GM23338 (cell line): ENCODE results near the gene KDM4C. TPM values are rescaled to one million over a fixed set of nuclear protein-coding genes. Genes with fewer than 3 reads are reported as not detected.

Source experiments
- ATAC-seq: fragments of 200-7000 bp; cut with Tn5 transposase; 3 replicates; pipeline ENCODE4 v1.9.1; 2020
- DNase-seq: peaks from one replicate; pipeline ENCODE4 v3.0.0-alpha.2; 2015; ENCODE audit warnings: low spot score
- H2AFZ ChIP-seq: fragments of 200-600 bp; sonication (generic); 2 replicates; pipeline ENCODE4 v1.8.0; 2016; ENCODE audit warnings: antibody characterized with exemption, mild to moderate bottlenecking, moderate library complexity
- H3F3A ChIP-seq: fragments of 200-600 bp; sonication (generic); replicated peaks from 2 replicates; pipeline ENCODE4 v1.8.0; 2017; ENCODE audit warnings: antibody characterized with exemption, mixed run types, low read depth
- H3K27ac ChIP-seq: fragments of 200-600 bp; sonication (generic); 2 replicates; pipeline ENCODE4 v1.6.1; 2016; ENCODE audit warnings: low read depth
- H3K27me3 ChIP-seq: fragments of 200-600 bp; sonication (generic); 2 replicates; pipeline ENCODE4 v1.8.0; 2016; ENCODE audit warnings: mild to moderate bottlenecking, mixed run types, moderate library complexity; ENCODE audit not compliant: insufficient read depth
- H3K36me3 ChIP-seq: fragments of 200-600 bp; sonication (generic); 2 replicates; pipeline ENCODE4 v1.8.0; 2016; ENCODE audit warnings: mild to moderate bottlenecking; ENCODE audit not compliant: insufficient read depth
- H3K4me1 ChIP-seq: fragments of 200-600 bp; sonication (generic); 2 replicates; pipeline ENCODE4 v1.8.0; 2016; ENCODE audit warnings: mild to moderate bottlenecking, moderate library complexity; ENCODE audit not compliant: insufficient read depth
- H3K4me2 ChIP-seq: fragments of 200-600 bp; sonication (generic); 2 replicates; pipeline ENCODE4 v1.7.1; 2017; ENCODE audit warnings: mixed run types
- H3K4me3 ChIP-seq: fragments of 200-600 bp; sonication (generic); 2 replicates; pipeline ENCODE4 v1.6.1; 2016; ENCODE audit warnings: mixed run types
- H3K79me2 ChIP-seq: fragments of 200-600 bp; sonication (generic); replicated peaks from 2 replicates; pipeline ENCODE4 v1.8.0; 2017; ENCODE audit warnings: mild to moderate bottlenecking; ENCODE audit not compliant: insufficient read depth
- H3K9me2 ChIP-seq: fragments of 200-600 bp; sonication (generic); 2 replicates; pipeline ENCODE4 v1.8.0; 2017; ENCODE audit not compliant: insufficient read depth
- H4K20me1 ChIP-seq: fragments of 200-600 bp; sonication (generic); replicated peaks from 2 replicates; pipeline ENCODE4 v1.8.0; 2017; ENCODE audit warnings: mild to moderate bottlenecking; ENCODE audit not compliant: insufficient read depth
- H3K27ac Mint-ChIP-seq: 2 replicates; pipeline ENCODE4 v1.8.0; 2020; ENCODE audit warnings: inconsistent platforms, mild to moderate bottlenecking, moderate library complexity, mixed read lengths
- H3K27me3 Mint-ChIP-seq: 3 replicates; pipeline ENCODE4 v1.8.0; 2022; ENCODE audit warnings: low read depth, mild to moderate bottlenecking, moderate library complexity, mixed read lengths, inconsistent platforms; ENCODE audit not compliant: insufficient read depth, poor library complexity
- H3K36me3 Mint-ChIP-seq: 3 replicates; pipeline ENCODE4 v1.8.0; 2021; ENCODE audit warnings: low read depth, mild to moderate bottlenecking, inconsistent platforms, moderate library complexity, mixed read lengths
- H3K4me1 Mint-ChIP-seq: 3 replicates; pipeline ENCODE4 v1.8.0; 2020; ENCODE audit warnings: mild to moderate bottlenecking, inconsistent platforms, mixed read lengths
- H3K4me3 Mint-ChIP-seq: 3 replicates; pipeline ENCODE4 v1.8.0; 2021; ENCODE audit warnings: moderate library complexity, mild to moderate bottlenecking, inconsistent platforms, mixed read lengths
- H3K9me3 Mint-ChIP-seq: 3 replicates; pipeline ENCODE4 v1.8.0; 2020; ENCODE audit warnings: moderate library complexity, mild to moderate bottlenecking, inconsistent platforms, mixed read lengths
- CTCF ChIP-seq, 2 experiments: fragments of 200-600 bp in 1 of 2; sonication (generic) in 1 of 2; conservative IDR thresholded peaks; 2 replicates each; pipeline versions ENCODE4 v1.5.1 to v1.6.1; 2016 to 2017; ENCODE audit warnings: antibody characterized with exemption in 2 of 2, low read depth in 2 of 2, mild to moderate bottlenecking in 2 of 2, moderate library complexity in 1 of 2
- EZH2 ChIP-seq: fragments of 200-600 bp; sonication (generic); IDR thresholded peaks from one replicate; pipeline ENCODE4 v1.8.0; 2017; ENCODE audit warnings: antibody characterized with exemption, mild to moderate bottlenecking, low read depth; ENCODE audit not compliant: unreplicated experiment
- JUNB ChIP-seq: IDR thresholded peaks from one replicate; pipeline ENCODE4 v1.6.1; 2016; ENCODE audit warnings: antibody characterized with exemption; ENCODE audit not compliant: unreplicated experiment
- NANOG ChIP-seq: IDR thresholded peaks from 2 replicates; pipeline ENCODE4 v1.6.1; 2016; ENCODE audit warnings: antibody characterized with exemption, borderline replicate concordance
- POLR2AphosphoS5 ChIP-seq: IDR thresholded peaks from 2 replicates; pipeline ENCODE4 v1.6.1; 2016; ENCODE audit warnings: antibody characterized with exemption, low read depth
- REST ChIP-seq: IDR thresholded peaks from one replicate; pipeline ENCODE4 v1.6.1; 2018; ENCODE audit warnings: antibody characterized with exemption; ENCODE audit not compliant: unreplicated experiment
- STAT1 ChIP-seq: IDR thresholded peaks from one replicate; pipeline ENCODE4 v1.6.1; 2016; ENCODE audit warnings: antibody characterized with exemption; ENCODE audit not compliant: unreplicated experiment
- ZNF331 ChIP-seq: fragments of 250-450 bp; sonication (Bioruptor Pico); IDR thresholded peaks from 2 replicates; pipeline ENCODE4 v1.5.0; 2020; ENCODE audit warnings: low read depth, mild to moderate bottlenecking, moderate library complexity
- polyA plus RNA-seq: library from polyadenylated mRNA; unstranded; fragments of >200 nt; fragmentation: Nextera tagmentation; extraction: Ambion mirVana; gene quantifications from 2 replicates; pipeline ENCODE4 v1.2.1, GENCODE V29; 2016
- total RNA-seq: library from RNA; depleted of rRNA; stranded (reverse); fragments of >200 nt; shearing (Covaris generic); gene quantifications from 2 replicates; pipeline ENCODE4 v1.2.3, GENCODE V29; 2014
- TF ChIP-seq, protein P1 (sequence below): fragments of 250-450 bp; sonication (Bioruptor Pico); IDR thresholded peaks from 2 replicates; pipeline ENCODE4 v1.5.0; 2020; ENCODE audit warnings: mild to moderate bottlenecking, moderate library complexity
- TF ChIP-seq, protein P2 (sequence below): IDR thresholded peaks from 2 replicates; pipeline ENCODE4 v1.6.1; 2016; ENCODE audit warnings: antibody characterized with exemption

The KDM4C gene
- total and polyA plus RNA-seq, 2 experiments from 2014 or later: 12.0 to 43.8 TPM

DNA sequence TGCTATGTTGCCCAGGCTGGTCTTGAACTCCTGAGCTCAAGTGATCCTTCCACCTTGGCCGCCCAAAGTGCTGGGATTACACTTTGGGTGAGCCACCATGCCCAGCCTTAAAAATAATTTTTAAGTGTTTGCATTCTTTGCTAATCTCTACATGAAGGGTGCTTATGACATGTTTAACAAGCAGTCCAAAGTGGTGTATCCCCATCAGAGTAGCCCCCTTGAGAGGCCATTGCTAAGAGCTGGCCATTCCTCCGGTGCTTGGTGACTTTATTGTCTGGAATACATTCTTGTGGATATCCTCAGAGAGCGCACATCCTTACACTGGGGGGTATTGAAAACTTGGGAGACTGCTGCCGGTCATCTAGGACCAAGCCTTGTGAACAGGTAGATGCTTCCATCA is 395.4 kb downstream of the KDM4C start (continued):
- TF ChIP-seq CTCF (conservative IDR thresholded peaks at IDR 0.05; ENCODE audit: low read depth in 2 of 2): no peak

DNA sequence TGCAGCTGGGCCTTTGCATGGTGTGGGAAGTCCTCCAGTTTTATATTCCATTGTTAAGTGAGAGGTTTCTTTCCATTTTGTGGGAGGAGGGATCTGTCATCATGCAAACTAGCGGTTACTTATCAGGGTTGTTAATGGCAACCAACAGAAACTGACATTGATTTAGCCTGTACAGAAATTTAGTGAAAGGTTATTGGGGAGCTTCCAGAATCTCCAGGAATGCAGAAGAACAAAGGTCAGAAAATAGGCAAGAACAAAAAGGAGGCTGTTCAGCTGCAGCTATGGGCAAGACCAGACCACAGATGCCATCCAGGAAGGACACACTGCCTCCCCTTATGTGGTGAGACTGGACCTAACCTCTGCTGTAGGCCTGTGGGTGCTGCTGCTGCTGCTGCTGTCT is 395.8 kb downstream of the KDM4C start:
- H3K27ac ChIP-seq: 0 out of 2 replicates have a peak overlapping the region, but pooled peaks have one; percentile 2
- H3K4me1 ChIP-seq: no peaks in the 10 kb centered on the region
- H3K27me3 ChIP-seq: no peaks in the 10 kb centered on the region
- H3K9me2 ChIP-seq: no peaks in the 10 kb centered on the region
- no peaks in the 10 kb centered on the region for H3F3A ChIP-seq
- no peak overlapping the region for H3K4me3 ChIP-seq
- no peak overlapping the region for H3K4me2 ChIP-seq
- no peaks in the 10 kb centered on the region for H3K79me2 ChIP-seq
- Mint-ChIP-seq H3K36me3 (peaks cover 4% of the 10 kb centered on the region; the same call in 2 of the 3 replicates), H3K9me3 (peaks cover 2% of the 10 kb centered on the region; the same call in 1 of the 3 replicates), H3K4me1 (no peaks in the 10 kb centered on the region), H3K27me3 (peaks cover 5% of the 10 kb centered on the region), H3K27ac (no peak overlapping the region), H3K4me3 (no peak overlapping the region)
- DNase-seq (no peak), ATAC-seq (no peak)
- no peaks in the 10 kb centered on the region for H3K36me3 ChIP-seq
- no peak overlapping the region for H2AFZ ChIP-seq
- H4K20me1 ChIP-seq: no peaks in the 10 kb centered on the region; the same call in 1 of the 2 replicates
- TF ChIP-seq, protein P1, sequence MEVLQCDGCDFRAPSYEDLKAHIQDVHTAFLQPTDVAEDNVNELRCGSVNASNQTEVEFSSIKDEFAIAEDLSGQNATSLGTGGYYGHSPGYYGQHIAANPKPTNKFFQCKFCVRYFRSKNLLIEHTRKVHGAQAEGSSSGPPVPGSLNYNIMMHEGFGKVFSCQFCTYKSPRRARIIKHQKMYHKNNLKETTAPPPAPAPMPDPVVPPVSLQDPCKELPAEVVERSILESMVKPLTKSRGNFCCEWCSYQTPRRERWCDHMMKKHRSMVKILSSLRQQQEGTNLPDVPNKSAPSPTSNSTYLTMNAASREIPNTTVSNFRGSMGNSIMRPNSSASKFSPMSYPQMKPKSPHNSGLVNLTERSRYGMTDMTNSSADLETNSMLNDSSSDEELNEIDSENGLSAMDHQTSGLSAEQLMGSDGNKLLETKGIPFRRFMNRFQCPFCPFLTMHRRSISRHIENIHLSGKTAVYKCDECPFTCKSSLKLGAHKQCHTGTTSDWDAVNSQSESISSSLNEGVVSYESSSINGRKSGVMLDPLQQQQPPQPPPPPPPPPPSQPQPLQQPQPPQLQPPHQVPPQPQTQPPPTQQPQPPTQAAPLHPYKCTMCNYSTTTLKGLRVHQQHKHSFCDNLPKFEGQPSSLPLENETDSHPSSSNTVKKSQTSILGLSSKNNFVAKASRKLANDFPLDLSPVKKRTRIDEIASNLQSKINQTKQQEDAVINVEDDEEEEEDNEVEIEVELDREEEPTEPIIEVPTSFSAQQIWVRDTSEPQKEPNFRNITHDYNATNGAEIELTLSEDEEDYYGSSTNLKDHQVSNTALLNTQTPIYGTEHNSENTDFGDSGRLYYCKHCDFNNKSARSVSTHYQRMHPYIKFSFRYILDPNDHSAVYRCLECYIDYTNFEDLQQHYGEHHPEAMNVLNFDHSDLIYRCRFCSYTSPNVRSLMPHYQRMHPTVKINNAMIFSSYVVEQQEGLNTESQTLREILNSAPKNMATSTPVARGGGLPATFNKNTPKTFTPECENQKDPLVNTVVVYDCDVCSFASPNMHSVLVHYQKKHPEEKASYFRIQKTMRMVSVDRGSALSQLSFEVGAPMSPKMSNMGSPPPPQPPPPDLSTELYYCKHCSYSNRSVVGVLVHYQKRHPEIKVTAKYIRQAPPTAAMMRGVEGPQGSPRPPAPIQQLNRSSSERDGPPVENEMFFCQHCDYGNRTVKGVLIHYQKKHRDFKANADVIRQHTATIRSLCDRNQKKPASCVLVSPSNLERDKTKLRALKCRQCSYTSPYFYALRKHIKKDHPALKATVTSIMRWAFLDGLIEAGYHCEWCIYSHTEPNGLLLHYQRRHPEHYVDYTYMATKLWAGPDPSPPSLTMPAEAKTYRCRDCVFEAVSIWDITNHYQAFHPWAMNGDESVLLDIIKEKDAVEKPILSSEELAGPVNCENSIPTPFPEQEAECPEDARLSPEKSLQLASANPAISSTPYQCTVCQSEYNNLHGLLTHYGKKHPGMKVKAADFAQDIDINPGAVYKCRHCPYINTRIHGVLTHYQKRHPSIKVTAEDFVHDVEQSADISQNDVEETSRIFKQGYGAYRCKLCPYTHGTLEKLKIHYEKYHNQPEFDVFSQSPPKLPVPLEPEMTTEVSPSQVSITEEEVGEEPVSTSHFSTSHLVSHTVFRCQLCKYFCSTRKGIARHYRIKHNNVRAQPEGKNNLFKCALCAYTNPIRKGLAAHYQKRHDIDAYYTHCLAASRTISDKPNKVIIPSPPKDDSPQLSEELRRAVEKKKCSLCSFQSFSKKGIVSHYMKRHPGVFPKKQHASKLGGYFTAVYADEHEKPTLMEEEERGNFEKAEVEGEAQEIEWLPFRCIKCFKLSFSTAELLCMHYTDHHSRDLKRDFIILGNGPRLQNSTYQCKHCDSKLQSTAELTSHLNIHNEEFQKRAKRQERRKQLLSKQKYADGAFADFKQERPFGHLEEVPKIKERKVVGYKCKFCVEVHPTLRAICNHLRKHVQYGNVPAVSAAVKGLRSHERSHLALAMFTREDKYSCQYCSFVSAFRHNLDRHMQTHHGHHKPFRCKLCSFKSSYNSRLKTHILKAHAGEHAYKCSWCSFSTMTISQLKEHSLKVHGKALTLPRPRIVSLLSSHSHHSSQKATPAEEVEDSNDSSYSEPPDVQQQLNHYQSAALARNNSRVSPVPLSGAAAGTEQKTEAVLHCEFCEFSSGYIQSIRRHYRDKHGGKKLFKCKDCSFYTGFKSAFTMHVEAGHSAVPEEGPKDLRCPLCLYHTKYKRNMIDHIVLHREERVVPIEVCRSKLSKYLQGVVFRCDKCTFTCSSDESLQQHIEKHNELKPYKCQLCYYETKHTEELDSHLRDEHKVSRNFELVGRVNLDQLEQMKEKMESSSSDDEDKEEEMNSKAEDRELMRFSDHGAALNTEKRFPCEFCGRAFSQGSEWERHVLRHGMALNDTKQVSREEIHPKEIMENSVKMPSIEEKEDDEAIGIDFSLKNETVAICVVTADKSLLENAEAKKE (CRISPR knock-in tag): no peak
- TF ChIP-seq CTCF (conservative IDR thresholded peaks at IDR 0.05; ENCODE audit: low read depth in 2 of 2) (no peak), EZH2 (no peak), STAT1 (no peak), ZNF331 (CRISPR knock-in tag) (no peak), NANOG (no peak), POLR2AphosphoS5 (no peak), JUNB (no peak), REST (no peak)
- TF ChIP-seq, protein P2, sequence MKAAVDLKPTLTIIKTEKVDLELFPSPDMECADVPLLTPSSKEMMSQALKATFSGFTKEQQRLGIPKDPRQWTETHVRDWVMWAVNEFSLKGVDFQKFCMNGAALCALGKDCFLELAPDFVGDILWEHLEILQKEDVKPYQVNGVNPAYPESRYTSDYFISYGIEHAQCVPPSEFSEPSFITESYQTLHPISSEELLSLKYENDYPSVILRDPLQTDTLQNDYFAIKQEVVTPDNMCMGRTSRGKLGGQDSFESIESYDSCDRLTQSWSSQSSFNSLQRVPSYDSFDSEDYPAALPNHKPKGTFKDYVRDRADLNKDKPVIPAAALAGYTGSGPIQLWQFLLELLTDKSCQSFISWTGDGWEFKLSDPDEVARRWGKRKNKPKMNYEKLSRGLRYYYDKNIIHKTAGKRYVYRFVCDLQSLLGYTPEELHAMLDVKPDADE: no peak
